Gastroesophageal sphincter (tissue), 3 donors: Measurements from ENCODE around the gene CERS4.

Source experiments
- EP300 ChIP-seq: sonication (generic); formaldehyde crosslinking; IDR thresholded peaks from one replicate; pipeline ENCODE4 v1.6.1; 2017; ENCODE audit warnings: antibody characterized with exemption, mild to moderate bottlenecking
- POLR2A ChIP-seq, 2 donors: fragments of 450-650 bp; IDR thresholded peaks; one replicate each; pipeline ENCODE4 v1.6.1; 2017; ENCODE audit warnings: antibody characterized with exemption in 2 of 2, mild to moderate bottlenecking in 2 of 2, moderate library complexity in 1 of 2
- POLR2AphosphoS5 ChIP-seq: sonication (generic); formaldehyde crosslinking; IDR thresholded peaks from one replicate; pipeline ENCODE4 v1.6.1; 2017; ENCODE audit warnings: antibody characterized with exemption
- TF ChIP-seq, protein P1 (sequence below), 4 experiments: fragments of 200-600 bp in 2 of 4; fragments of 450-650 bp in 2 of 4; sonication (generic) in 1 of 4; IDR thresholded peaks; one replicate each; pipeline ENCODE4 v1.5.1; 2017 to 2019; ENCODE audit warnings: antibody characterized with exemption in 4 of 4, mild to moderate bottlenecking in 2 of 4, moderate library complexity in 2 of 4

DNA sequence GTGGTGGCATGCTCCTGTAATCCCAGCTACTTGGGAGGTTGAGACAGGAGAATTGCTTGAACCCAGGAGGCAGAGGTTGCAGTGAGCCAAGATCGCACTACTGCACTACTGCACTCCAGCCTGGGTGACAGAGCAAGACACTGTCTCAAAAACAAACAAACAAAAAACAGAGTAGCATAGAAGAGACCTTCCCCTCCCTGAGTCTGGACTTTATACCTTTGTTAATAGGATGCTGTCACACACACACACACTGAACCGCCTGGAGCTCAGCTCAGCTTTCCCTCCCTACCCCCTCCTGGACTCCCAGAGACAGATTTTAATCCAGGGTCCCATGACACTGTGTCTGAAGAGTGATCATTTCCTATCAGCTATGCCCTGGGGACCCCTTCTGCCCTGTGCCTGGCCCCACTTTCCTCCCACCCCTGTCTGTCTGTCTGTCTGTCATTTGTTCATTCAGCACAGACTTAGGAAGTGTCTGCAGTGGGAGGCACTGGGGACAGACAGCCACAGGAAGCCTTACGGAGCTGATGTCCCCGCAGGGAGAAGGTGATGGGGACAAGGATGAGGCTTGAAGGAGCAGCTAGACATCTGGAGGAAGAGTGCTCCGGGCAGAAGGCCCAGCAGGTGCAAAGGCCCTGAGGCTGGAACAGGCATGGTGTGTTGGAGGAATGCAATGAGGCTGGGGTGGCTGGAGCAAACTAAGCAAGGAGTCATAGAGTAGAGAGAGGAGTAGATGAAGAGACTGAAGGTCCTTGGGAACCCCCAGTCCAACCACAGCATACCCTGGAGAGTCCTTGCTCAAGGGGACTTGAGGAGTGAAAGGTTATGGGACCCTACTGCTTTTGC, 4.9 kb downstream of the CERS4 start:
- TF ChIP-seq POLR2AphosphoS5 (no peak), EP300 (no peak), POLR2A (IDR thresholded peaks at IDR 0.05) (no peak)
- TF ChIP-seq, protein P1, sequence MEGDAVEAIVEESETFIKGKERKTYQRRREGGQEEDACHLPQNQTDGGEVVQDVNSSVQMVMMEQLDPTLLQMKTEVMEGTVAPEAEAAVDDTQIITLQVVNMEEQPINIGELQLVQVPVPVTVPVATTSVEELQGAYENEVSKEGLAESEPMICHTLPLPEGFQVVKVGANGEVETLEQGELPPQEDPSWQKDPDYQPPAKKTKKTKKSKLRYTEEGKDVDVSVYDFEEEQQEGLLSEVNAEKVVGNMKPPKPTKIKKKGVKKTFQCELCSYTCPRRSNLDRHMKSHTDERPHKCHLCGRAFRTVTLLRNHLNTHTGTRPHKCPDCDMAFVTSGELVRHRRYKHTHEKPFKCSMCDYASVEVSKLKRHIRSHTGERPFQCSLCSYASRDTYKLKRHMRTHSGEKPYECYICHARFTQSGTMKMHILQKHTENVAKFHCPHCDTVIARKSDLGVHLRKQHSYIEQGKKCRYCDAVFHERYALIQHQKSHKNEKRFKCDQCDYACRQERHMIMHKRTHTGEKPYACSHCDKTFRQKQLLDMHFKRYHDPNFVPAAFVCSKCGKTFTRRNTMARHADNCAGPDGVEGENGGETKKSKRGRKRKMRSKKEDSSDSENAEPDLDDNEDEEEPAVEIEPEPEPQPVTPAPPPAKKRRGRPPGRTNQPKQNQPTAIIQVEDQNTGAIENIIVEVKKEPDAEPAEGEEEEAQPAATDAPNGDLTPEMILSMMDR (IDR thresholded peaks at IDR 0.05), result no peak
